OCI-LY1 (cell line): ENCODE results near the gene POLE3.

Experiments used
- H2AFZ ChIP-seq: fragments of 200-600 bp; sonication (generic), shearing (Covaris generic); 2 replicates; pipeline ENCODE4 v1.6.0; 2014; ENCODE audit warnings: antibody characterized with exemption, mild to moderate bottlenecking, low read length
- H3F3A ChIP-seq: fragments of 200-600 bp; sonication (generic), shearing (Covaris generic); 2 replicates; pipeline ENCODE4 v1.6.0; 2014; ENCODE audit warnings: mild to moderate bottlenecking, antibody characterized with exemption, low read length, moderate library complexity; ENCODE audit not compliant: insufficient read depth
- H3K27ac ChIP-seq: fragments of 200-600 bp; sonication (generic); 2 replicates; pipeline ENCODE4 v1.5.1; 2014; ENCODE audit warnings: low read length, mixed run types, mild to moderate bottlenecking, low read depth; ENCODE audit not compliant: poor library complexity, severe bottlenecking
- H3K27me3 ChIP-seq: fragments of 200-600 bp; sonication (generic); 2 replicates; pipeline ENCODE4 v1.6.0; 2014; ENCODE audit warnings: antibody characterized with exemption, mild to moderate bottlenecking, low read length, moderate library complexity; ENCODE audit not compliant: insufficient read depth
- H3K36me3 ChIP-seq: fragments of 200-600 bp; sonication (generic); 2 replicates; pipeline ENCODE4 v1.6.1; 2014; ENCODE audit warnings: mild to moderate bottlenecking, antibody characterized with exemption, low read length, moderate library complexity, mixed read lengths; ENCODE audit not compliant: insufficient read depth
- H3K4me1 ChIP-seq: fragments of 200-600 bp; sonication (generic); 2 replicates; pipeline ENCODE4 v1.5.1; 2014; ENCODE audit warnings: mild to moderate bottlenecking, low read length, moderate library complexity; ENCODE audit not compliant: insufficient read depth, severe bottlenecking
- H3K4me2 ChIP-seq: fragments of 200-600 bp; sonication (generic), shearing (Covaris generic); 2 replicates; pipeline ENCODE4 v1.6.1; 2014; ENCODE audit warnings: low read length
- H3K4me3 ChIP-seq: fragments of 200-600 bp; sonication (generic); 2 replicates; pipeline ENCODE4 v1.5.1; 2014; ENCODE audit warnings: low read length, low read depth, mild to moderate bottlenecking, mixed read lengths; ENCODE audit not compliant: poor library complexity, severe bottlenecking
- H3K79me2 ChIP-seq: fragments of 200-600 bp; shearing (Covaris generic); 2 replicates; pipeline ENCODE4 v1.6.1; 2016; ENCODE audit warnings: mixed run types, low read length, mixed read lengths; ENCODE audit not compliant: insufficient read depth
- H3K9ac ChIP-seq: fragments of 200-600 bp; sonication (generic), shearing (Covaris generic); 2 replicates; pipeline ENCODE4 v1.6.1; 2014; ENCODE audit warnings: mild to moderate bottlenecking, low read length, mixed read lengths
- H3K9me2 ChIP-seq: fragments of 200-600 bp; sonication (generic), shearing (Covaris generic); 2 replicates; pipeline ENCODE4 v1.6.1; 2014; ENCODE audit warnings: low read depth, mild to moderate bottlenecking, low read length, mixed read lengths
- H3K9me3 ChIP-seq: fragments of 200-600 bp; shearing (Covaris generic); 2 replicates; pipeline ENCODE4 v1.6.1; 2014; ENCODE audit warnings: low read length, mixed read lengths
- H4K20me1 ChIP-seq: fragments of 200-600 bp; sonication (generic), shearing (Covaris generic); 2 replicates; pipeline ENCODE4 v1.6.0; 2016; ENCODE audit warnings: mild to moderate bottlenecking, low read length; ENCODE audit not compliant: insufficient read depth
- EZH2 ChIP-seq: fragments of 200-600 bp; sonication (generic), shearing (Covaris generic); IDR thresholded peaks from 2 replicates; pipeline ENCODE4 v1.8.0; 2017; ENCODE audit warnings: borderline replicate concordance, mixed run types, mild to moderate bottlenecking, antibody characterized with exemption, low read length, moderate library complexity, mixed read lengths
- TF ChIP-seq, protein P1 (sequence below): fragments of 200-600 bp; sonication (generic), shearing (Covaris generic); IDR thresholded peaks from 2 replicates; pipeline ENCODE4 v1.5.1; 2017; ENCODE audit warnings: mild to moderate bottlenecking, antibody characterized with exemption, low read length, moderate library complexity, mixed read lengths

POLE3 gene

DNA sequence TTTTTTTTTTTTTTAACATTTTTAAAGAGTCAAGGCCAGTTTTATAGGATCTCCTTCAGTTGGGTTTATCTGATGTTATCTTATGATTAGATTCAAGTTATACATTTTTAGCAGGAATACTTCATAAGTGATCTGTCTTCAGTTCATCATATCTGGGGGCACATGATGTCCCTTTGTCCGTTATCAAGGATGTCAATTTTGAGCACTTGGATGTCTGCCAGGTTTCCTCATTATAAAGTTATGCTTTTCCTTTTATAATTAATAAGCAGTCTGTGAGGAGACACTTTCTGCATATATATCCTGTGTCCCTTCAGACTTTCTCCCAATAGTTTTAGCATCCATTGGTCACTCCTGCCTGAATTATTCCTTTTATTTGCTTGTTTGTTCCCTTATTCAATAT is 45.5 kb downstream of the POLE3 start:
- Histone ChIP-seq H3K4me3 (no peak overlapping the region), H3K79me2 (no peaks in the 10 kb centered on the region), H3K9ac (no peak overlapping the region), H3K36me3 (peaks cover 9% of the 10 kb centered on the region; the same call in 1 of the 2 replicates), H2AFZ (no peak overlapping the region), H3K27ac (no peak overlapping the region), H3K4me1 (no peaks in the 10 kb centered on the region), H3K27me3 (no peaks in the 10 kb centered on the region), H3K9me2 (no peaks in the 10 kb centered on the region), H3F3A (no peaks in the 10 kb centered on the region), H4K20me1 (no peaks in the 10 kb centered on the region), H3K4me2 (no peak overlapping the region), H3K9me3 (no peaks in the 10 kb centered on the region)
- no peak for TF ChIP-seq EZH2
- TF ChIP-seq, protein P1, sequence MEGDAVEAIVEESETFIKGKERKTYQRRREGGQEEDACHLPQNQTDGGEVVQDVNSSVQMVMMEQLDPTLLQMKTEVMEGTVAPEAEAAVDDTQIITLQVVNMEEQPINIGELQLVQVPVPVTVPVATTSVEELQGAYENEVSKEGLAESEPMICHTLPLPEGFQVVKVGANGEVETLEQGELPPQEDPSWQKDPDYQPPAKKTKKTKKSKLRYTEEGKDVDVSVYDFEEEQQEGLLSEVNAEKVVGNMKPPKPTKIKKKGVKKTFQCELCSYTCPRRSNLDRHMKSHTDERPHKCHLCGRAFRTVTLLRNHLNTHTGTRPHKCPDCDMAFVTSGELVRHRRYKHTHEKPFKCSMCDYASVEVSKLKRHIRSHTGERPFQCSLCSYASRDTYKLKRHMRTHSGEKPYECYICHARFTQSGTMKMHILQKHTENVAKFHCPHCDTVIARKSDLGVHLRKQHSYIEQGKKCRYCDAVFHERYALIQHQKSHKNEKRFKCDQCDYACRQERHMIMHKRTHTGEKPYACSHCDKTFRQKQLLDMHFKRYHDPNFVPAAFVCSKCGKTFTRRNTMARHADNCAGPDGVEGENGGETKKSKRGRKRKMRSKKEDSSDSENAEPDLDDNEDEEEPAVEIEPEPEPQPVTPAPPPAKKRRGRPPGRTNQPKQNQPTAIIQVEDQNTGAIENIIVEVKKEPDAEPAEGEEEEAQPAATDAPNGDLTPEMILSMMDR, result no peak

DNA sequence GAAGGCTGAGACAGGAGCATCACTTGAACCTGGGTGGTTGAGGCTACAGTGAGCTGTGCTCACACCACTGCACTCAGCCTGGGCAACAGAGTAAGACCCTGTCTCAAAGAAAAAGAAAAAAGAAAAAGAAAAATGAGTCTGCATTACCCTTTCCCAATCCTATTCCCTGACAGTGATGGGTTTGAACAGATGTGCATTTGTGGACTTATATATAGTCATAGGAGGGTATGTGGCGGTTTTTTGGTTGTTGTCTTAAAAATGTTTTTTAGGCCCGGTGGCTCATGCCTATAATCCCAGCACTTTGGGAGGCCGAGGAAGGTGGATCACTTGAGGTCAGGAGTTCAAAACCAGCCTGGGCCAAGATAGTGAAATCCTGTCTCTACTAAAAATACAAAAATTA is 47.1 kb downstream of the POLE3 start:
- no peaks in the 10 kb centered on the region for H3K27me3 ChIP-seq
- no peak overlapping the region for H3K4me2 ChIP-seq
- H3K9me3 ChIP-seq, result no peaks in the 10 kb centered on the region
- H3K9ac ChIP-seq, result no peak overlapping the region
- no peaks in the 10 kb centered on the region for H3K9me2 ChIP-seq
- no peak overlapping the region for H2AFZ ChIP-seq
- no peaks in the 10 kb centered on the region for H3K4me1 ChIP-seq
- H3K4me3 ChIP-seq, result no peak overlapping the region
- peaks cover 6% of the 10 kb centered on the region; the same call in 1 of the 2 replicates for H3K36me3 ChIP-seq
- no peak overlapping the region for H3K27ac ChIP-seq
- H3F3A ChIP-seq, result no peaks in the 10 kb centered on the region
- H3K79me2 ChIP-seq, result no peaks in the 10 kb centered on the region
- TF ChIP-seq, protein P1, result no peak
- TF ChIP-seq EZH2, result no peak
- no peaks in the 10 kb centered on the region for H4K20me1 ChIP-seq

DNA sequence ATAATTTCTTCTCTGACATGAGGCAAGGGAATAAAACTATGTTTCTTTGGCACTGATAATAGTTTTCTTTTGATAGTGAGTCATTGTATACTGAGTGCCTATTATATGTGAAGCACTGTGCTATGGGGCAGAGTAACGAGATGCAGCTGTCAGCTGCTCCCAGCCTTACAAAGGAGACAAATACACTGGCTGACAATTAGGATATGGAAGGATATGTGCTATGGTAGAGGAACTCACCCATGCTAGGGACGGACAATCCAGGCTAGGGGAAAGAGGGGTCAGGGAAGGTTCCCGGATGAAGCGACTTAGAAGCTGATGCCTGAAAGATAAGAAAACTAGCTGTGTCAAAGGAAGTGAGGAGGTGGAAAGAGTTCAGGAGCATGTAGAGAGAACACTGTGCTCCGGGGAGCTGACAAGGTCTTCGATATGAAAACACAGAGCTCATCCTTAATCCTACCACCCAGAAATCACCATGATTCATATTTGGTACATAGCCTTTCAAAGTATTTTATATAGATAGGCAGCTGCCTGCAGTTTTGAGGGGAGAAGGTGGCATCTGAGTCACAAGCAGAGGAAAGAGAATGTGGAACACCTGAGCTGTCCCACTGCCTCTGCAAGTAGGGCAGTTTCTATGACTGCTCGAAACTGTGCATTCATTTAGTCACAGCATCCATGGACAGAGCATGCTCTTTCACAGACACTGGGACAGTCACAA is 49.0 kb downstream of the POLE3 start:
- Histone ChIP-seq H2AFZ (no peak overlapping the region), H3K9me2 (no peaks in the 10 kb centered on the region), H3K79me2 (no peaks in the 10 kb centered on the region), H3K36me3 (peaks cover 6% of the 10 kb centered on the region; the same call in 1 of the 2 replicates), H3K4me2 (no peak overlapping the region), H3K4me3 (no peak overlapping the region), H3K27ac (no peak overlapping the region), H3K27me3 (no peaks in the 10 kb centered on the region), H3F3A (no peaks in the 10 kb centered on the region), H3K9ac (no peak overlapping the region), H4K20me1 (no peaks in the 10 kb centered on the region), H3K4me1 (no peaks in the 10 kb centered on the region), H3K9me3 (no peaks in the 10 kb centered on the region)
- no peak for TF ChIP-seq EZH2
- TF ChIP-seq, protein P1, result no peak
